Glutamatergic neuron (in vitro differentiated cells): ENCODE measurements around the gene UBE2QL1. TPM values are rescaled to one million over a fixed set of nuclear protein-coding genes. Genes with fewer than 3 reads are reported as not detected.

Experiments
- DNase-seq: peaks from one replicate; pipeline ENCODE4 v3.0.0; 2022
- H3K27ac Mint-ChIP-seq: one replicate; pipeline ENCODE4 v1.8.0; 2020; ENCODE audit warnings: mild to moderate bottlenecking, mixed read lengths, inconsistent platforms; ENCODE audit not compliant: unreplicated experiment
- H3K27me3 Mint-ChIP-seq: one replicate; pipeline ENCODE4 v1.8.0; 2020; ENCODE audit warnings: mild to moderate bottlenecking, moderate library complexity, mixed read lengths, inconsistent platforms; ENCODE audit not compliant: unreplicated experiment
- H3K36me3 Mint-ChIP-seq: one replicate; pipeline ENCODE4 v1.8.0; 2020; ENCODE audit warnings: mild to moderate bottlenecking, mixed read lengths, inconsistent platforms; ENCODE audit not compliant: unreplicated experiment
- H3K4me1 Mint-ChIP-seq: one replicate; pipeline ENCODE4 v1.8.0; 2020; ENCODE audit warnings: mild to moderate bottlenecking, low read depth, mixed read lengths, inconsistent platforms; ENCODE audit not compliant: unreplicated experiment
- H3K4me3 Mint-ChIP-seq: one replicate; pipeline ENCODE4 v1.8.0; 2020; ENCODE audit warnings: mild to moderate bottlenecking, mixed read lengths, inconsistent platforms; ENCODE audit not compliant: unreplicated experiment
- H3K9me3 Mint-ChIP-seq: one replicate; pipeline ENCODE4 v1.8.0; 2020; ENCODE audit warnings: mild to moderate bottlenecking, moderate library complexity, mixed read lengths, inconsistent platforms; ENCODE audit not compliant: unreplicated experiment
- total RNA-seq: library from RNA; stranded (reverse); fragmentation: NEBNext Ultra II Directional; extraction: Animal tissue kit (Norgen Biotek cat#: 25700); gene quantifications from one replicate; pipeline ENCODE4 v1.2.1, GENCODE V29; 2021; ENCODE audit not compliant: unreplicated experiment
- TF ChIP-seq, protein P1 (sequence below): fragments of 200-600 bp; sonication (generic); IDR thresholded peaks from one replicate; pipeline ENCODE4 v1.5.0; 2021; ENCODE audit not compliant: partially characterized antibody, unreplicated experiment

Gene UBE2QL1
- total RNA-seq, 1 donor from 2014 or later, result 4.5 TPM

DNA sequence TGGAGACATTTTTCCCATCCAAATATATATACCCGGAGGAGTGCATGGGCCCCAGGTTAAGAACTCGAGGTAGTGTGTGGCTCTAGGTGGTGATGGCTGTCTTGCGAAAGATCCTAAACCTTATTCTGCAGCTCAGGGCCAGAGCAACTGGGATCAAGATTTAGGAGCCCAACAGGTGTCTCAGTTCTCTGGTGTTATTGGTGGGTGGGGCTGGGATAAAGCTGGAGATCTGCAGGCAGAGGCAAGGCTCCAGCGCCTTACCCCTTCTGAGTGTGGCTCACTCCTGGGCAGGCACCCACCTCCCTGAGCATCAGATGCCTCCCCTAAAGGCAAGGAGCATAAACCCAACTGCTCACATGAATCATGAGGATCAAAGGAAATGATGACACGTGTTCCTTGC lies 11.2 kb downstream of the UBE2QL1 start:
- Mint-ChIP-seq H3K27ac (no peak overlapping the region), H3K9me3 (no peaks in the 10 kb centered on the region), H3K4me3 (no peak overlapping the region), H3K4me1 (peaks cover 2% of the 10 kb centered on the region), H3K27me3 (peaks cover 7% of the 10 kb centered on the region), H3K36me3 (no peaks in the 10 kb centered on the region)
- no peak for DNase-seq
- TF ChIP-seq, protein P1, sequence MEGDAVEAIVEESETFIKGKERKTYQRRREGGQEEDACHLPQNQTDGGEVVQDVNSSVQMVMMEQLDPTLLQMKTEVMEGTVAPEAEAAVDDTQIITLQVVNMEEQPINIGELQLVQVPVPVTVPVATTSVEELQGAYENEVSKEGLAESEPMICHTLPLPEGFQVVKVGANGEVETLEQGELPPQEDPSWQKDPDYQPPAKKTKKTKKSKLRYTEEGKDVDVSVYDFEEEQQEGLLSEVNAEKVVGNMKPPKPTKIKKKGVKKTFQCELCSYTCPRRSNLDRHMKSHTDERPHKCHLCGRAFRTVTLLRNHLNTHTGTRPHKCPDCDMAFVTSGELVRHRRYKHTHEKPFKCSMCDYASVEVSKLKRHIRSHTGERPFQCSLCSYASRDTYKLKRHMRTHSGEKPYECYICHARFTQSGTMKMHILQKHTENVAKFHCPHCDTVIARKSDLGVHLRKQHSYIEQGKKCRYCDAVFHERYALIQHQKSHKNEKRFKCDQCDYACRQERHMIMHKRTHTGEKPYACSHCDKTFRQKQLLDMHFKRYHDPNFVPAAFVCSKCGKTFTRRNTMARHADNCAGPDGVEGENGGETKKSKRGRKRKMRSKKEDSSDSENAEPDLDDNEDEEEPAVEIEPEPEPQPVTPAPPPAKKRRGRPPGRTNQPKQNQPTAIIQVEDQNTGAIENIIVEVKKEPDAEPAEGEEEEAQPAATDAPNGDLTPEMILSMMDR, result no peak

DNA sequence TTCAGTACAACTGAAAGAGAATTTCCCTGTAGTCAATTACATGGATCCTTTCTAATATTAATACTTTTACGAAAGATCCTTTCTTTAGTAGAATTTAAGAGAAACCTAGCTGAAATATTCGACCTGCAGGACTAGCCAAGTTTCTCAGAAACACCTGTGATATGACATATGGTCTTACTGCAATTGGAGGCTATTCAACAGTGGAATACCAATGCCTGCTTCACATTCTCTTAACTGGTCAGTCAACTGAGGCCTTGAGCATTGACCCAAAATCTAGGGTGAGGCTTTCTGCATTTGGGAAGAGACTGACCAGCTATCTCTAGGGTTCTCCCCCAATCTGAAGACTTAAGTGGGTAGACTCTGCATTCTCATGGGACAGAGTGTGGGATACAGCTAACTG lies 12.3 kb downstream of the UBE2QL1 start:
- Mint-ChIP-seq H3K36me3 (no peaks in the 10 kb centered on the region), H3K4me1 (peaks cover 2% of the 10 kb centered on the region), H3K4me3 (no peak overlapping the region), H3K9me3 (no peaks in the 10 kb centered on the region), H3K27ac (no peak overlapping the region), H3K27me3 (peaks cover 7% of the 10 kb centered on the region)
- TF ChIP-seq, protein P1, result no peak
- no peak for DNase-seq

DNA sequence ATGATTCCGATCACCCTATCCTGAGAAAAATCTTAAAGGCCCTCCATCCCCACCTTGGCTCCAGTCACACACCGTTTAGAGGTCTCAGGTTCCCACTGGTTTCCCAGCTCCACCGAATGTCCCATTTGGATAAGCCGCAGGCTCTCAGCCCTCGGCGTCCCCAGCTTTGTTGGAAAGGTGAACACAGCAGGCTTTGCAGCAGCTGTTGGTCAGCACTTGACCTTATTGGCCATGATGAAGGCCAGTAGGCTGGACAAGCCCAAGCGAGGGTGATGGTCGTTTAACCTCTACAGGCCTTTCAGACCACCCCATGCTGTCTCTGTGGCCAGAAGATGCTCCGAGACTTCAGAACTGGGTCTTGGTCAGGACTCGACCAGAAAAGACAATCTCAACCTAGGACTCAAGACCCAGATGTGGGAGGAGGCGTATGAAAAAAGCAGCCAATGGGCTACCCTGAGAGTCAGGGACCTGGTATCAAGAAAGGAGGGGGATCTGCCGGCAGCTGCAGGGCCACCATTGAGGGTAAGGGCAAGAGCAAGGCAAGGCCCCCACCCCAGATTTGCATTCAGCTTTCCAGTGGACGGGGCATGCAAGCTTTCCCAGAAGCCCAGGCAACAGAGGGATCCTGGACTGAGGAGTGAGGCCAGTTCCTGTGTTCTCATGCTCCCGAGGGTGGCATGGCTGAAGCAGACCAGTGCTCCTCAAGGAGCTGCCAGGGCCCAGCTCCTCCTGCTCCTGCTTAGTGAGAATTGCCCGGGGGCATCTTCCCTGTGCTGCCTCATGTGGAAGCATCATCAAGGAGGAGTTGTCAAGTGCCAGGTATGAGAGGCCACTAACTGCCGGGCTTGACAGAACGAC lies 13.4 kb downstream of the UBE2QL1 start:
- no peak overlapping the region for H3K4me3 Mint-ChIP-seq
- no peaks in the 10 kb centered on the region for H3K36me3 Mint-ChIP-seq
- H3K4me1 Mint-ChIP-seq, result peaks cover 2% of the 10 kb centered on the region
- no peak for DNase-seq
- TF ChIP-seq, protein P1, result no peak
- H3K9me3 Mint-ChIP-seq, result no peaks in the 10 kb centered on the region
- peaks cover 5% of the 10 kb centered on the region for H3K27me3 Mint-ChIP-seq
- no peak overlapping the region for H3K27ac Mint-ChIP-seq

DNA sequence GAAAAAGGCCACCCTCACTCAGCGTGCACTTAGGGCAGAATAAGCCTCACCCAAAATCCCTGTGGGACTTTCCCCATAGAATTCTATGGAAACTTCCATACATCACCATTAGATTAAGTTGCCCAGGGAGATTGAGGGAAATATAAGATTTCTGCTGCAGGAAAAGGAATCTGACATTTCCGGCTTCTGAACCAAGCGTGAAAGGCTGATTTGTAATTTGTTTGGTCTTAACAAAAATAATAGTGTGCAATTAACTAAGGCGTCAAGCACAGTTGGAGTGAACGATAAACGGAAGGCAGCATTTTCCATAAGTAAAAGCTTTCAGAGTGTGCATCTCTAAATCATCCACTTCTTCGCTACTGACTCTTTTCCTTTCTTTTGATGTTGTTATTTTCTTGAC lies 14.0 kb downstream of the UBE2QL1 start:
- TF ChIP-seq, protein P1, result no peak
- DNase-seq, result no peak
- no peaks in the 10 kb centered on the region for H3K9me3 Mint-ChIP-seq
- H3K27me3 Mint-ChIP-seq, result peaks cover 1% of the 10 kb centered on the region
- no peak overlapping the region for H3K27ac Mint-ChIP-seq
- no peaks in the 10 kb centered on the region for H3K36me3 Mint-ChIP-seq
- peaks cover 2% of the 10 kb centered on the region for H3K4me1 Mint-ChIP-seq
- H3K4me3 Mint-ChIP-seq, result no peak overlapping the region

DNA sequence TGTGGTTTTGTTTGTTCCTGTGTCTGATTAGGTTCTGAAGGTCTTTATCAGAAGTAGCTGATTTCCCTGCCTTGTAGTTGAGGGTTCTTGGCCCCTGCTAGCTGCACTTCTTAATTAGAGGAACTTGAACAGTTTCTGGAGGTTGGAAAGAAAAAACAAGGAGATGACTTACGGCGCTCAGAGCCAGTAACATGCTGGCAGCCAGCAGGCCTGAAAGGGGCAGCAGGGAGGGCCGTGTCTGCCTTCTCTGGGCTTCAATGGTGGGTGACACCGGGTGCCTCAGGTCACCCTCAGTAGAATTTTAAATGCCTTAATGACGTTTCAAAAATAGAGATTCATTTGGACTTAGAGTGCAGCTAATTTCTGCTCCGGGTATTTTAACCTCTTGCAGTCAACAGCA lies 15.8 kb downstream of the UBE2QL1 start:
- H3K36me3 Mint-ChIP-seq, result no peaks in the 10 kb centered on the region
- H3K27me3 Mint-ChIP-seq, result peaks cover 1% of the 10 kb centered on the region
- H3K4me3 Mint-ChIP-seq, result no peak overlapping the region
- TF ChIP-seq, protein P1, result no peak
- no peak overlapping the region for H3K27ac Mint-ChIP-seq
- no peak for DNase-seq
- peaks cover 5% of the 10 kb centered on the region for H3K4me1 Mint-ChIP-seq
- no peaks in the 10 kb centered on the region for H3K9me3 Mint-ChIP-seq
